C4-2B (cell line): ENCODE data around the gene ZNF407.

Experiments
- CTCF ChIP-seq: fragments of 450-650 bp; conservative IDR thresholded peaks from 2 replicates; pipeline ENCODE4 v1.5.1; 2017; ENCODE audit warnings: mild to moderate bottlenecking
- ZFX ChIP-seq: fragments of 450-650 bp; IDR thresholded peaks from 2 replicates; pipeline ENCODE4 v1.6.1; 2017

DNA sequence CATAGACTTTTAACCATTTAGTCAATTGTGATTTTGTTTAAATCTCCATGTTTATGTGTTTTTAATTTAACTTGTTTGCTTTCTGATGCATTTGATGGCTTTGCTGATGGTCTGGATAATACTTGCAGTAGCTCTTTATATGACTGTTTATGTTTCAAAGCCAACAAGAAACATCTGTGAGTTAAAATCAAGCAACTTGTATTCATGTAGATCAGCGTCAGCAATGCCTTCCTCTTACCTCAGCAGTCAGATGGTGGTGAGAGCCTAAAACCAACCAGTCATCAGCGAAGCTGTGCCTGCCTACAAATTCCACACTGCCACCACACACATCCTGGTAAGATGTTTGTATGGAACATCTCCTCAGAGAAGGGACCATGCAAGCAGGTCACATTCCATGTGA, 379.4 kb downstream of the ZNF407 start:
- no peak for TF ChIP-seq CTCF
- no peak for TF ChIP-seq ZFX
